Ectodermal cell (in vitro differentiated cells): ENCODE data around the gene HOXD8. TPM values are rescaled to one million over a fixed set of nuclear protein-coding genes. Genes with fewer than 3 reads are reported as not detected.

ENCODE experiments used
- H3K27ac ChIP-seq: 2 replicates; pipeline ENCODE4 v1.7.0; 2013; ENCODE audit warnings: mild to moderate bottlenecking, low read depth, low read length; ENCODE audit not compliant: insufficient read depth, poor library complexity, severe bottlenecking
- H3K27me3 ChIP-seq: 2 replicates; pipeline ENCODE4 v1.7.0; 2013; ENCODE audit warnings: mild to moderate bottlenecking, low read length; ENCODE audit not compliant: insufficient read depth, control insufficient read depth, poor library complexity, severe bottlenecking
- H3K36me3 ChIP-seq: one replicate; pipeline ENCODE4 v1.7.0; 2013; ENCODE audit warnings: low read length; ENCODE audit not compliant: control insufficient read depth, insufficient read depth
- H3K4me1 ChIP-seq: one replicate; pipeline ENCODE4 v1.7.0; 2013; ENCODE audit warnings: low read length; ENCODE audit not compliant: control insufficient read depth, insufficient read depth
- H3K4me3 ChIP-seq: 2 replicates; pipeline ENCODE4 v1.7.0; 2013; ENCODE audit warnings: low read depth, low read length, control low read depth; ENCODE audit not compliant: insufficient read depth
- H3K9me3 ChIP-seq: 2 replicates; pipeline ENCODE4 v1.7.0; 2013; ENCODE audit warnings: mild to moderate bottlenecking, low read length, moderate library complexity; ENCODE audit not compliant: control insufficient read depth
- WGBS, 2 experiments: methylation state at CpG; one replicate each; pipeline ENCODE4 v1.1.7; 2013; ENCODE audit warnings: missing lambda C conversion rate in 2 of 2; 5-methylcytosine and 5-hydroxymethylcytosine counted together
- polyA plus RNA-seq, 4 experiments: library from polyadenylated mRNA; stranded (reverse); fragments of 50-300 nt; gene quantifications; one replicate each; pipeline ENCODE4 v1.2.3, GENCODE V29; 2013

Gene HOXD8
- not detected for polyA plus RNA-seq (2013, experiment 1 of 4)
- not detected for polyA plus RNA-seq (2013, experiment 2 of 4)
- polyA plus RNA-seq (2013, experiment 3 of 4): 0.21 TPM
- polyA plus RNA-seq (2013, experiment 4 of 4): 0.24 TPM

- Histone ChIP-seq H3K9me3 (no peaks in the 10 kb centered on the region), H3K36me3 (no peaks in the 10 kb centered on the region), H3K27me3 (peaks cover 100% of the 10 kb centered on the region), H3K4me1 (peaks cover 4% of the 10 kb centered on the region), H3K27ac (no peak within 1 kb of the TSS), H3K4me3 (peak within 1 kb of the TSS; percentile 9)
- 1% methylated on average over 64 of the region's 64 CpGs for WGBS, 2 experiments
These were observed at the start of gene HOXD8 for GRCh38 chr2:176128982-176129796. TSS of gene HOXD8 (plus strand) at chr2:176129705. CDS start at chr2:176130367, 662 bp downstream.

GRCh38 chr2:176079831-176080539 is 49.5 kb upstream of the HOXD8 start:
- H3K4me3 ChIP-seq: peak overlapping the region; percentile 26
- no peaks in the 10 kb centered on the region for H3K36me3 ChIP-seq
- H3K27ac ChIP-seq: no peak overlapping the region
- 1% methylated on average over 81 to 86 of the region's 86 CpGs for WGBS, 2 experiments
- H3K27me3 ChIP-seq: peaks cover 100% of the 10 kb centered on the region
- H3K9me3 ChIP-seq: no peaks in the 10 kb centered on the region
- H3K4me1 ChIP-seq: peaks cover 10% of the 10 kb centered on the region

- Histone ChIP-seq H3K36me3 (no peaks in the 10 kb centered on the region), H3K4me3 (peak overlapping the region; percentile 26), H3K27me3 (peaks cover 100% of the 10 kb centered on the region), H3K27ac (no peak overlapping the region), H3K9me3 (no peaks in the 10 kb centered on the region), H3K4me1 (peaks cover 10% of the 10 kb centered on the region)
- WGBS, 2 experiments: 1% methylated on average over 67 to 68 of the region's 68 CpGs
These were observed 48.7 kb upstream of the HOXD8 start for GRCh38 chr2:176080540-176081375.

GRCh38 chr2:176081376-176081836 is 48.1 kb upstream of the HOXD8 start:
- Histone ChIP-seq H3K4me1 (peaks cover 10% of the 10 kb centered on the region), H3K27ac (no peak overlapping the region), H3K27me3 (peaks cover 100% of the 10 kb centered on the region), H3K9me3 (no peaks in the 10 kb centered on the region), H3K4me3 (no peak overlapping the region), H3K36me3 (no peaks in the 10 kb centered on the region)
- WGBS, 2 experiments: 6 to 7% methylated on average over 14 to 15 of the region's 17 CpGs

- 1% methylated on average over 62 of the region's 62 CpGs for WGBS, 2 experiments
- Histone ChIP-seq H3K27me3 (peaks cover 100% of the 10 kb centered on the region), H3K4me1 (peaks cover 10% of the 10 kb centered on the region), H3K27ac (no peak overlapping the region), H3K9me3 (no peaks in the 10 kb centered on the region), H3K36me3 (no peaks in the 10 kb centered on the region), H3K4me3 (no peak overlapping the region)
These were observed 47.5 kb upstream of the HOXD8 start for GRCh38 chr2:176081837-176082524.

GRCh38 chr2:176082525-176082823 is 47.0 kb upstream of the HOXD8 start:
- Histone ChIP-seq H3K27me3 (peaks cover 100% of the 10 kb centered on the region), H3K9me3 (no peaks in the 10 kb centered on the region), H3K4me1 (peaks cover 10% of the 10 kb centered on the region), H3K27ac (no peak overlapping the region), H3K36me3 (no peaks in the 10 kb centered on the region), H3K4me3 (no peak overlapping the region)
- WGBS, 2 experiments: 1 to 2% methylated on average over 9 to 10 of the region's 10 CpGs

GRCh38 chr2:176082824-176083751 is 46.4 kb upstream of the HOXD8 start:
- no peaks in the 10 kb centered on the region for H3K36me3 ChIP-seq
- H3K27me3 ChIP-seq: peaks cover 100% of the 10 kb centered on the region
- H3K4me1 ChIP-seq: peaks cover 11% of the 10 kb centered on the region
- 1% methylated on average over 66 of the region's 66 CpGs for WGBS, 2 experiments
- H3K4me3 ChIP-seq: no peak overlapping the region
- H3K9me3 ChIP-seq: no peaks in the 10 kb centered on the region
- H3K27ac ChIP-seq: no peak overlapping the region

GRCh38 chr2:176083796-176084261 is 45.7 kb upstream of the HOXD8 start, which contains the start of gene EVX2:
TSS of gene EVX2 (minus strand) at chr2:176083962. CDS start at chr2:176083776, 186 bp downstream.
- no peaks in the 10 kb centered on the region for H3K36me3 ChIP-seq
- WGBS, 2 experiments: 7 to 10% methylated on average over 21 to 27 of the region's 27 CpGs
- peaks cover 14% of the 10 kb centered on the region for H3K4me1 ChIP-seq
- H3K4me3 ChIP-seq: no peak within 1 kb of the TSS
- no peaks in the 10 kb centered on the region for H3K9me3 ChIP-seq
- H3K27me3 ChIP-seq: peaks cover 100% of the 10 kb centered on the region
- H3K27ac ChIP-seq: no peak within 1 kb of the TSS
